A204.1 (cell line): ENCODE data around the gene KIF4B.
"Not testable (repeated sequence)": the region's sequence is repeated elsewhere in the genome, so short reads cannot be mapped to it uniquely, and the experiment has no call there.

Experiments used
- FAIRE-seq: peaks from 2 replicates; lab custom pipeline; 2012; peaks lifted over from hg19 to GRCh38; lab: Jason Lieb, UNC

The KIF4B gene

GRCh38 chr5:155004138-155004744, 9.3 kb upstream of the KIF4B start:
- no peak for FAIRE-seq

GRCh38 chr5:155006265-155006664, 7.3 kb upstream of the KIF4B start:
- FAIRE-seq, result not testable (repeated sequence)

GRCh38 chr5:155008669-155009068, 4.9 kb upstream of the KIF4B start:
- FAIRE-seq, result no peak

GRCh38 chr5:155010881-155011280, 2.7 kb upstream of the KIF4B start:
- no peak for FAIRE-seq

- no peak for FAIRE-seq
These were observed 1.7 kb downstream of the KIF4B start for GRCh38 chr5:155015239-155015638.

GRCh38 chr5:155017610-155018009, 4.1 kb downstream of the KIF4B start:
- no peak for FAIRE-seq

- FAIRE-seq, result no peak
These were observed 6.2 kb downstream of the KIF4B start for GRCh38 chr5:155019601-155020226.

- FAIRE-seq, result no peak
These were observed 8.3 kb downstream of the KIF4B start for GRCh38 chr5:155021842-155022241.

GRCh38 chr5:155023320-155023719, 9.8 kb downstream of the KIF4B start:
- FAIRE-seq, result no peak

GRCh38 chr5:155024015-155024414, 10.5 kb downstream of the KIF4B start:
- FAIRE-seq, result no peak

- FAIRE-seq, result no peak
These were observed 12.3 kb downstream of the KIF4B start for GRCh38 chr5:155025895-155026294.

GRCh38 chr5:155027993-155028629, 14.6 kb downstream of the KIF4B start:
- FAIRE-seq, result peak; percentile 16

- FAIRE-seq, result no peak
These were observed 15.7 kb downstream of the KIF4B start for GRCh38 chr5:155029240-155029639.

GRCh38 chr5:155034145-155034744, 20.7 kb downstream of the KIF4B start:
- FAIRE-seq, result not testable (repeated sequence)

GRCh38 chr5:155035087-155035486, 21.5 kb downstream of the KIF4B start:
- FAIRE-seq, result not testable (repeated sequence)

GRCh38 chr5:155040984-155041653, 27.6 kb downstream of the KIF4B start:
- no peak for FAIRE-seq

- FAIRE-seq, result no peak
These were observed 31.0 kb downstream of the KIF4B start for GRCh38 chr5:155044591-155044990.

- no peak for FAIRE-seq
These were observed 33.0 kb downstream of the KIF4B start for GRCh38 chr5:155046591-155046990.

- no peak for FAIRE-seq
These were observed 34.3 kb downstream of the KIF4B start for GRCh38 chr5:155047818-155048217.

- no peak for FAIRE-seq
These were observed 36.2 kb downstream of the KIF4B start for GRCh38 chr5:155049569-155050383.

- no peak for FAIRE-seq
These were observed 36.9 kb downstream of the KIF4B start for GRCh38 chr5:155050384-155051019.
